Activated naive CD4-positive, alpha-beta T cell treated with anti-CD3 and anti-CD28 coated beads, Interleukin-2, amount 50 U/mL, for 72 hours (primary cell): ENCODE results near the gene CCDC148. TPM values are rescaled to one million over a fixed set of nuclear protein-coding genes. Genes with fewer than 3 reads are reported as not detected.

Source experiments
- ATAC-seq, 2 donors: fragments of 150-1000 bp; cut with Tn5 transposase; 2 replicates each; pipeline ENCODE4 v1.10.0; 2021; ENCODE audit warnings: mild to moderate bottlenecking in 2 of 2, moderate library complexity in 2 of 2
- DNase-seq, 2 donors: peaks; one replicate each; pipeline ENCODE4 v3.0.0; 2021 to 2022; ENCODE audit warnings: low spot score in 2 of 2
- H3K27ac Mint-ChIP-seq, 2 donors: one replicate each; pipeline ENCODE4 v1.8.0; 2022; ENCODE audit warnings: mild to moderate bottlenecking in 2 of 2, mixed read lengths in 2 of 2
- H3K36me3 Mint-ChIP-seq, 2 donors: one replicate each; pipeline ENCODE4 v1.8.0; 2022; ENCODE audit warnings: mixed read lengths in 2 of 2
- H3K9me3 Mint-ChIP-seq, 2 donors: one replicate each; pipeline ENCODE4 v1.8.0; 2022; ENCODE audit warnings: mixed read lengths in 2 of 2
- total RNA-seq, 2 donors: library from RNA; stranded (reverse); gene quantifications; one replicate each; pipeline ENCODE4 v1.2.3, GENCODE V29; 2022

Gene CCDC148
- total RNA-seq, 2 donors from 2014 or later, result 0.08 TPM; not detected in 1

DNA sequence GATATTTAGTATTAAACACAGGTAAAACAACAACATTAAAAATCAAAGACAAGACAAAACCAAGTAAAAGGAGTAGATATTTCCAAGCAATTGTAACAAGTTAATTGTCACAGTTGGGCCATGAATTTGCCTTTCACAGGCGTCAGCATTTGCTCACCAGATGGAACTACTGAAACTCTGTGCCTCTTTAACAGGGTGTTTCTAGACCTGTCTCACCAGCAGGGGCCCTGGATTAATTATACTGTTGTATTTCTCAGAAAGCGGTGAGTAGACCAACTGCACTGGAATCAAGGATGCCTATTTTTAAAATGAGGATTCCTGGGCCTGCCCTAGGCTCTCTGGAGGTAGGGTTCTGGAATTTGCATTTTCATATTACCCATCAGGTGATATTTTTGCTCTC, 262.3 kb downstream of the CCDC148 start:
- no peak for DNase-seq
- no peaks in the 10 kb centered on the region for H3K36me3 Mint-ChIP-seq
- ATAC-seq, result no peak
- no peaks in the 10 kb centered on the region for H3K9me3 Mint-ChIP-seq
- no peak overlapping the region for H3K27ac Mint-ChIP-seq

DNA sequence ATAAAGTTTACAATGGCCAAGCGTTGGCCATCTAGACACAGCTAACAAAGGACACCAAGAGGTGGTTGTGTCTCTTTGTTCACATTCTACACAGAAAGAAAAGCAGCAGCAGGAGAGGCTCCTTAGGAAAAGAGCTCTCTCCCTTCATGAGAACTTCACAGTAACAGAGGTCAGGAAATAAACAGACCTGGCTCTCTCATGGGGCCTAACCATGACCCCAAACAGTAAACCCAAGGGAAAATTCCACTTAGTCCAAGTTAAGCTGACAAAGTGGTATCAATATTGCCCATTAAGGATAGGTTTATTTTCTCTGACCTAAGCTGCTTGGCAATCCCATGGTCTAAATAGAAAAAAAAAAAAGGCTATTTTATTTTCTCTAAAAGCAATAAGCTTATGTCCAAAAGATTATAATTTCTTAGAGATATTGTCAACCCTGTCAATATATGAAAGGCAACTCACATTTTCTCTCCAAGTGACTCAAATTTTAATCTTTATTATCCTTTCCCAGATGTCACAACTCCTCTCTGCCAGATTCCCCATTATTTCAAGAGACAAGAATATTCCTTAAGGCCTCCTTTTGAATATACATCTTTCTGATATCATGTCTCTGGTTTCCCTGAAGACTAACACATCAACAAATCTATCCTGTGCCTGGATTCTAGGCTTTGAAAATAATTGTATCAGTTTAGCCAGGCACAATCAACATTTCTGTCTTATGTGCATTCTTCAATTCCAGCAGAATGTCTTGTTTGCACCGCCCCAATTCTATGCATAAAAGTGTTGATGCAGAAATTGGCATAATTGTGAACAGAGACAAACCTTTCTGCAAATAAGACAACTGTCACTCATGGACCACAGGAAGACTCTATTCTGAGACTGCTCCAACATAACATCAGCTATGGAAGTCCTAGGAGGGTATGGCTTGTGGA, 263.8 kb downstream of the CCDC148 start:
- Mint-ChIP-seq H3K36me3 (no peaks in the 10 kb centered on the region), H3K9me3 (no peaks in the 10 kb centered on the region), H3K27ac (no peak overlapping the region)
- DNase-seq, result no peak
- ATAC-seq, result no peak

DNA sequence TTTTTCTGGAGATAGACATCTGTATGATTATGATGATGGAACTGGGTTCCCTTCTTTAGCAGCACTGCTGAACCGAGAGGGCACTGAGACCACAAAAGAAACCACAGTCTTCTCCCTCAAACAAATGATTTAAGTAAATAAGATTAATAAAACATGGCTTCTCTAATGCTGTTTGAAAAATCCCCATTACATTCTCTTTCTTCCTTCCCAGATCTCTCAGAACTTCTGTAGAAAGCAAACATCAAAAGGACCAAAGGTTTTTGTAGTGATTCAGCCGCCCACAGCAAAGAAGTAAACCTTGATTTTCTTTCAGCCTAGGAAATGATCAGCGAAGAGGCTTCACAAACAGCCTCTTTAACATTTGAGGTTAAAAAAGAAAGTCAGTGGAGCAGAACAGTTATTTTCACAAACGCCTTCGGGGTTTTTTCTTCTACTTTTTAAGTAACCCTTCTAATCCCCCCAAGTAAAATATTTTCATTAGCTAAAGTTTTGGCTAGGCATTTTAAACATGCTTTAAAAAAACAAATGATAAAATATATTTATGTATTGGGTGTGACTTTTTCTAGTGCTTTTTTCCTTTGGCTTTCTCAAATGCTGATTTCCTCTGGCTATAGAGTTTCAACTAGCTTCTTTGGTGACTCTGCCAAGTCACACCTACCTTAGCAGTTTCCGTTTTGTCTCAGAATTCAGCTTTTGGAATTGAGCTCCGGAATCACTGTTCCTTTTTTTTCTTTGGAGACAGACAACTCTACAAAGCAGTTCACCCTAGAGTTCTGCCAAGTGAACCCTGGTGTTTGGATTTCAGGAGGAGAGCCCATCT, 265.3 kb downstream of the CCDC148 start:
- H3K9me3 Mint-ChIP-seq, result no peaks in the 10 kb centered on the region
- ATAC-seq (peak; percentile 92 to 94), DNase-seq (peak in 1 of 2 donors; percentile 22)
- H3K36me3 Mint-ChIP-seq, result no peaks in the 10 kb centered on the region
- H3K27ac Mint-ChIP-seq, result peak overlapping the region; percentile 39 to 47

DNA sequence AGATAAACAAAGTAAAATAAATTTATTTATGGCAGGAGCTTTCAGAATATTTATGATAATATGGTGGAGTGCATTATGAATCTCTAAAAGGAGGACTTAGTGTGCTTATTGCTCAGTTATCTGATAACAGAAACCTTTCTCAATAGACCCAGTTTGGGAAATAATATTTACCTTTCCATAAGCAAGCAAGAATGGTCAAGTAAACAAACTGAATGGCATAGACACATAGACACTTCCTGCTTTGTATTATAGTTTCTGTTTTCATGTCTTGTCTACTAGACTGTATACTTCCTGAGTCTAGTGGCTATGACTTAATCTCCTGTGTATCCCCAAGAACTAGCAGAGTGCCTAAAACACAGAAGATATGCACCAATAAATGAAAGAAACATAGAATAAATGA, 267.0 kb downstream of the CCDC148 start:
- H3K36me3 Mint-ChIP-seq, result no peaks in the 10 kb centered on the region
- DNase-seq (no peak), ATAC-seq (no peak)
- no peak overlapping the region for H3K27ac Mint-ChIP-seq
- H3K9me3 Mint-ChIP-seq, result no peaks in the 10 kb centered on the region

DNA sequence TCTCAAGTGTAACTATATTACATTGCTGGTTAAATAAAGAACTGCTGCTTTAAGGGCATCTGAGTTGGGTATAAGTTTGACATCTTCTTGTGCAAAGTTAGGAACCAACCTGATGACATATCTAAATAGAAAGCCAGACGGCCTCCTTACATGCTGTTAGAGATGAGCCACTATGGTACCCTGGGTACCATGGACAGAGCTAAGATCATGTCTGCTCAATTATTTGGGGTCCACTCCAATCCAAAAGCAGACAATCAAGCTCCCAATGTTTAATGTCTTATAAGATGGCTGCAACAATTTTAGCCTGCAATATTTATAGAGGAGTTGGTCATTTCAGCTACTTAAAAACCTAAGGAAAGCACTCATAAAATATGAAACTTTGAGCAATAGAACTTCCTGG, 268.6 kb downstream of the CCDC148 start:
- Mint-ChIP-seq H3K27ac (no peak overlapping the region), H3K36me3 (no peaks in the 10 kb centered on the region), H3K9me3 (no peaks in the 10 kb centered on the region)
- DNase-seq, result no peak
- ATAC-seq, result no peak

DNA sequence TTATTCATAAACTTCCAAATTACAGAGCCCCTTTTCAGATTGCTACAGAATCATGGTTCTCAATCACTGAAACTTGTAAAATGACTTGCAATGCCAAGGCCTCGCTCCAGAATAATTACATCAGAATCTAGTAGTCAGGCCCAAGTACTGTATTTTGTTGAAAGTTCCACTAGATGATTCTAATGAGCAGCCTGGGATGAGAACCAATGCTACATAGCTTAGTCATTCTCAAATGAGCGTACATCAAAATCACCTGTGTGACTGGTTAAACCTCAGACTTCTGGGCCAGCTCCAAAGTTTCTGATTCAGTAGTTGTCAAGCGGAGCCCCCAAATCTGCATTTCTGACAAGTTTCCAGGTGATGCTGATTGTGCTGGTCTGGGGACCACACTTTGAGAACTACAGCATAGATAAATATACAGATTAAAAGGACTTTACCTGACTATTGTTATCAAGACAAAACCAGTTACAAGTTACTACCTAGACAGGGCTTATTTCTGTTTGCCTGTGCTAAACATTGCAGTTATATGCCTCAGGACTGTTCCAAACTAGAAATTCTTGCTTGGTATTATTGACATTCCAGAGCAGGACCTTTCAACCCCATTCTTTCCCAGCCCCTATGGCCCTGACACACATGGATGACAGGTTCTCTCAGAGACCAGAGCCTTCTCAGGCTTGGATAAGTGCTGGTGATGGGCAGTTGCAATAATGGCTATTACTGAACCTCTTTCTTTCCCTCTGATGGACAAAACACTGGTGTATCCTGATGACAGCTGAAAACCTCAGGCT, 271.8 kb downstream of the CCDC148 start:
- Mint-ChIP-seq H3K36me3 (no peaks in the 10 kb centered on the region), H3K27ac (no peak overlapping the region), H3K9me3 (no peaks in the 10 kb centered on the region)
- DNase-seq (no peak), ATAC-seq (peak in 1 of 2 donors; percentile 71)

DNA sequence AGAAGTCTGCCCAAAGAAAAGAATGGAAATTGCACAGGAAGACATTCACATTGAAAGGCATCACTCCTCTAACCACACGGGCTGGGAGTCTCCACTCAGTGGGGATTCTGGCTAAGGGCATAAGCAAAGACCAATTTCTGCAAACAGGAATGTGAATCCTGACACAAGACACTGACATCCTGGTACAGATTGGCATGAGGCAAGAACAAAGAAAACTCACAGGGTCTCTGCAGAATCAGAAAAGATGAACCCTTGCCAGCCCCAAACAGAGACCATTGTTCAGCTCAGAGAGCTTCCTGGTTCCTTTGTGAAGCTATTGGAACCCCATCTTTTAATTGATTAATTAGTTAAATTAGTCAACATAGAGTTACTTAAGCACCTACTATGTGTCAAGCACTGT, 272.6 kb downstream of the CCDC148 start:
- Mint-ChIP-seq H3K36me3 (no peaks in the 10 kb centered on the region), H3K27ac (no peak overlapping the region), H3K9me3 (no peaks in the 10 kb centered on the region)
- no peak for ATAC-seq
- DNase-seq, result no peak

DNA sequence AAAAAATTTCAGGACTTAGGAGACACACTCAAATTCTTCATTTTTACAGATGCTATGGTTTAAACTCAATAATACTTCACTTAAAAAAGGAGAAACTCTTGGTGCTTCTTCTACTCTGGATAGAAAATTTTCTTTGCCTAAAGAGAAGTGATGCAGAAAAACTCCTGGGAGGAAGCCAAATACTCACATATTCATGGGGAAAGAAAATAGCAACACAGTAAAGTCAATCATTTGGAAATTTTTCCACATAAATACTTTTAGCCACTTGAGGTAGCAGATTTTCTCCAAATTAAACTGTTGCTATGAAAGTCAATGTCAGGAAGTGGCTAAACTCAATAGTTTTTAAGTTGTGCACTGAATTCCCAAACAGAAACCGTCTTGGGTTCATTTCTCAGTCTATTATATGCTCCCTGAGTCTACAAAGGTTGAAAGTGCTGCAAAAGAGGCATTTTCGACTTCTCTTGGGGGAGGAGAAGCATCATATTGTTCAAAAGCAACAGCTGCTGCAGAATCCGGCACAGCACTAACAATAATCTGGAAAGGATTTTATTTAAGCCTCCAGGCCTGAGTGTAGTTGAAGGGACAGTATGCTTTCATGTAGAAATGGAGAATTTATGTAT, 273.8 kb downstream of the CCDC148 start:
- no peaks in the 10 kb centered on the region for H3K9me3 Mint-ChIP-seq
- DNase-seq (no peak), ATAC-seq (no peak)
- H3K36me3 Mint-ChIP-seq, result no peaks in the 10 kb centered on the region
- no peak overlapping the region for H3K27ac Mint-ChIP-seq

DNA sequence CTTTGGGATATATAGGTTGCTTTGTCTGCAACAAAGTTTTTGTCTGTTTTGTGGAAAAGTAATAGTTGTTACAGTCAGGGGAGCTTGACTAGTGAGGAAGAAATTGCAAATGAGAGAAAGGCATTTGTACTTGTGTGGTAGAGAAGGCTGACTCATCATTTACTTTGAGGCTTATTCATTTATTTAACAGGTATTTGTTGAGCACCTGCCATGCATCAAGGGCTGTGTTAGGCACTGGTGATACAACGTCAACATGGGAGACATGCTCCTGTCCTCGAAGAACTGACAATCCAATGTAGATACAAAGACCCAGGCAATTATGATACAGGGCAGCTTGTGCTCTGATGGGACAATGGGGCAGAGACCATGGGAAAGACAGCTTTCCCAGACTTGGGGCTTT, 275.4 kb downstream of the CCDC148 start:
- Mint-ChIP-seq H3K9me3 (no peaks in the 10 kb centered on the region), H3K27ac (no peak overlapping the region), H3K36me3 (no peaks in the 10 kb centered on the region)
- ATAC-seq (no peak), DNase-seq (no peak)

DNA sequence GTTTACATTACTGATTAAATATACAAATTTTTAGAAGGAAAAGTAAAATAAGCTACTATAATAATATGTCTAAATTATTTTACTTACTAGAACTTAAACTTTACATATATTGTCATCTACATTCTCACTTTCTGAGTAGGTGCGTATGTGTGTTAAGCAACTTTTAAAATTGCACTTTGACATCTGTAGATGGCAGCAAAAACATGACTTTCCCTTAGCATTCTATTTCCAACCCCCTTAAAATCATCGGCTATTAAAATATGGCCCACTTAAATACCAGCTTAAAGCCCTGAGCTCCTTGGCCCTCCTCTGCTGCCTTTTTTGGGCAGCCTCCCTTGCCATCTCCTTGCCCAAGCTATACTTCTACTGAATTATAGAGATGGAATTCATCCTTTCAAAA, 276.9 kb downstream of the CCDC148 start:
- no peak for ATAC-seq
- no peak overlapping the region for H3K27ac Mint-ChIP-seq
- no peaks in the 10 kb centered on the region for H3K9me3 Mint-ChIP-seq
- H3K36me3 Mint-ChIP-seq, result no peaks in the 10 kb centered on the region
- no peak for DNase-seq

DNA sequence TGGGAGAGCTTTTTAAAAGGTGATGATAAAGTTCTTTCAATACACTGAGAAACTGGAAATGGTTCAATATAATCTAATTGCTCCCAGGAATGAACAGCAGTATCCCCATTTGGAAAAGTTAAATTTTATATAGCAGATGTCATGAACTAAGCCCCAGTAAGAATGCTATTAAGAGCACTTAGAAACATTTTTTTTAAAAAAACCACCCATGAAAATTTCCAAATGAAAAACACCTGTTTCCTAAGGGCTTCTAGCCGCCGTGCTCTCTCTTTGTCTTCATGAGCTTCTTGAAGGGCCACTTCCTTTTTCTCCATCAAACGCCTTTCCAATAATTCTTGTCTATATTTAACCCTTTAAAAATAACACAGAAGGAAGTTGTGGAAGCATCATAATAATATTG, 277.9 kb downstream of the CCDC148 start:
- Mint-ChIP-seq H3K36me3 (no peaks in the 10 kb centered on the region), H3K27ac (no peak overlapping the region), H3K9me3 (no peaks in the 10 kb centered on the region)
- DNase-seq, result no peak
- no peak for ATAC-seq

DNA sequence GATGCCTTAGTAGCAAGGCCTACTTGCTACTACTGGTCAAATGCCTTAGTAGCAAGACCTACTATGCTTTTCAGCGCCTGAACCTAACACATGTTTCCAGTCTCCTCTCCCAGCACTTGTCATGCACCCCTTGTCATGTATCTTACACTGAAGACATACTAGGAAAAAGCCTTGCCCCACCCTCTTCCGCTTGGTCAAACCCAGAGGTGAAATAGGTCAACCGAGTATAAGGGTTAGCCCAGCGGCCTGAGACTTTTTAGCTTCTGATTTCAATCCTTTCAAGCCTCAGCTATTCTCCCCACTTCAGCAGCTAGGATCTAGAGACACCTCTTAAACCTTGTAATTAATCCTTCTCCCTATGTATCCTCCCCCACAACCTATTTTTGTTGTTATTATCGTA, 281.6 kb downstream of the CCDC148 start:
- DNase-seq, result no peak
- Mint-ChIP-seq H3K36me3 (no peaks in the 10 kb centered on the region), H3K27ac (no peak overlapping the region), H3K9me3 (no peaks in the 10 kb centered on the region)
- ATAC-seq, result no peak

DNA sequence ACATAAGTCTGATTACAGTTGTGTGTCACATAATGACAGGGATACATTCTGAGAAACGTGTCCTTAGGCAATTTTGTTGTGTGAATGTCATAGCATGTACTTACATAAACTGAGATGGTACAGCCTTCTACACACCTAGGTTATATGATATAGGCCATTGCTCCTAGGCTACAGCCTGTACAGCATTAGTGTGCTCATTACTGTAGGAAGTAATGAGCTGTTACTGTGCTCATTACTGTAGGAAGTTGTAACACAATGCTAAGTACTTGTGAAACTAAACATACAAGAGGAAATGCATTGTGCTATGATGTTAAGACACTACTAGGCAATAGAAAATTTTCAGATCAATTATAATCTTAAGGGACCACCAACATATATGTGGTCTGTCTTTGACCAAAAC, 282.1 kb downstream of the CCDC148 start:
- Mint-ChIP-seq H3K36me3 (no peaks in the 10 kb centered on the region), H3K27ac (no peak overlapping the region), H3K9me3 (no peaks in the 10 kb centered on the region)
- ATAC-seq (peak in 1 of 2 donors; percentile 53), DNase-seq (no peak)

DNA sequence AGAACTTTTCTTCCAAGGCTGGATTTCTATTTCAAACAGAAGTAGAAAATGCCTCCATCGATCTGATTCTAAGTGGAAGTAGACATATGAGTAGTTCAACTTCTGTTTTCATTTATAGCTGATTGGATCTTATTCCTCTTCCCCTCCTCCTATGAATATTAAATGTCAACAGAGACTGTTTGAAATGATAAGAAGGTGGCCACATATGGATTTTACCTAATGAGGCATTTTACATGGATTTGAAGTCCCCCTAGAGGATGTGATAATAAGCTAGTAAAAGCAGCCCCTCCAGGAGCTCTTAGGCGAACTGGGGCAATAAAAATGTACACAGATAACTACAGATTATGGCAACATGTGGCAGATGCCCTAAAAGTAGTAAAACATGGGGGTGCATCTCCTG, 283.8 kb downstream of the CCDC148 start:
- DNase-seq (no peak), ATAC-seq (no peak)
- no peaks in the 10 kb centered on the region for H3K9me3 Mint-ChIP-seq
- H3K27ac Mint-ChIP-seq, result no peak overlapping the region
- H3K36me3 Mint-ChIP-seq, result no peaks in the 10 kb centered on the region

DNA sequence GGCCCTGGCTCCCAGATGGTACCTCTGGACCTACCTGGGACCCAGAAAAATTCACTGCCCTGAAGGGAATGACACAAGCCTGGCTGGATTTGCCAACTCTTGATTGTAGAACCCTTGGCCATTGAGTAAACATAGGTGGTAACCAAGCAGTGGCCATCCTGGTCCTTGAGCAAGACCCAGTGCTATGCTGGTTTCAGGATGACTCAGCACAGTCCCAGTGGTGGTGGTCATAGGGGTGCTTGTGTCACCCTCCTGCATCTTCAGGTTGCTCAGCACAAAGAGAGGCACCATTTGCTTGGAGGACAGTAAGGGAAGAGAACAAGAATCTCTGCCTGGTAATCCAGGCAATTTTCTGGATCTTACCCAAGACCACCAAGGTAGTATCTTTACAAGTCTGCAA, 302.0 kb downstream of the CCDC148 start:
- Mint-ChIP-seq H3K36me3 (peaks cover 0 to 7% of the 10 kb centered on the region in 2 donors), H3K27ac (no peak overlapping the region), H3K9me3 (no peaks in the 10 kb centered on the region)
- no peak for ATAC-seq
- no peak for DNase-seq

DNA sequence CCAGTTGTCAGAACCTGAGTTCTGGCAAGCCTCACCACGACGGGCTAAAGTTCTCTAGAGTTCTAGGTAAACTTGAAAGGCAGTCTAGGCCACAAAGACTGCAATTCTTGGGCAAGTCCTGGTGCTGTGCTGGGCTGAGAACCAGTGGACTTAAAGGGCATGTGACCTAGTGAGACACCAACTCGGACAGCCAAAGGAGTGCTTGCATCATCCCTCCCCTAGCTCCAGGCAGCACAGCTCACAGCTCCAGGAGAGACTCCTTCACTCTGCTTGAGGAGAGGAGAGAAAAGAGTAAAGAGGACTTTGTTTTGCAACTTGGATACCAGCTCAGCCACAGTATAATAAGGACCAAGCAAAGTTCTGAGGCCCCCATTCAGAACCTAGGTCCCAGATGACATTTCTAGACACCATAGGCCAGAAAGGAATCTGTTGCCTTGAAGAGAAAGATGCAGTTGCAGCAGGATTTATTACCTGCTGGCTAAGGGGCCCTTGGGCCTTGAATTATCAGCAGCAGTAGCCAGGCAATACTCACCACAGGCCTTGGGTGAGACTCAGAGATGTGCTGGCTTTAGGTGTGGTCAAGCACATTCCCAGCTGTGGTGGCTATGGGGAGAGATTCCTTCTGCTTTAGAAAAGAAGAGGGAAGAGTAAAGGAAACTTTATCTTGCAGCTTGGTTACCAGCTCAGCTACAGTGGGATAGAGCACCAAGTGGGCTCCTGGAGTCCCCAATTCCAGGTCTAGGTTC, 303.1 kb downstream of the CCDC148 start:
- peaks cover 0 to 7% of the 10 kb centered on the region in 2 donors for H3K36me3 Mint-ChIP-seq
- no peak for ATAC-seq
- no peaks in the 10 kb centered on the region for H3K9me3 Mint-ChIP-seq
- H3K27ac Mint-ChIP-seq, result no peak overlapping the region
- DNase-seq, result no peak
